ENCODE data around the gene ITPR3. TPM values are rescaled to one million over a fixed set of nuclear protein-coding genes. Genes with fewer than 3 reads are reported as not detected.
A peak's percentile ranks its signal among the peaks of the same experiment; 100 is the strongest.

ITPR3 gene
- total and polyA plus RNA-seq, 2 of the 13 experiments (the other 11 are each of a cell fraction or from before 2014, with no cell fraction given) = 3.8 to 21.4 TPM

GRCh38 chr6:33589392-33589730 lies 31.8 kb upstream of the ITPR3 start:
- Histone ChIP-seq H3K27ac (ENCODE audit: extremely low read length, insufficient read depth, low read length) (no peak overlapping the region), H3K9ac (ENCODE audit: insufficient read depth, low read depth, low read length) (no peak overlapping the region), H3K79me2 (ENCODE audit: insufficient read depth, low read length) (no peaks in the 10 kb centered on the region), H2AFZ (ENCODE audit: low read length) (no peak overlapping the region), H3K27me3 (ENCODE audit: control insufficient read depth in 1 of 2, insufficient read depth in 2 of 2, low read length in 2 of 2) (0 out of 5 replicates have a peak, but pooled peaks cover 0 to 3% of the 10 kb centered on the region in 2 experiments), H3K36me3 (replicated peaks in 1 of 2; ENCODE audit: control insufficient read depth in 1 of 2, insufficient read depth in 2 of 2, low read length in 2 of 2) (no peaks in the 10 kb centered on the region), H3K4me1 (ENCODE audit: insufficient read depth, low read length) (peaks cover 55% of the 10 kb centered on the region), H3K4me3 (replicated peaks in 1 of 3; ENCODE audit: insufficient read depth in 1 of 3, low read depth in 2 of 3, low read length in 3 of 3) (peak overlapping the region in 1 of 3 experiments; percentile 72; a peak in 1 of 6 replicates), H3K9me3 (ENCODE audit: low read length) (no peaks in the 10 kb centered on the region), H4K20me1 (ENCODE audit: insufficient read depth, low read length) (no peaks in the 10 kb centered on the region), H3K4me2 (ENCODE audit: low read depth, low read length) (peak overlapping the region; percentile 94)
- intact Hi-C loops (cut with micrococcal nuclease; ENCODE audit: unreplicated experiment) = loop anchor here (2.0 kb wide), 1 partner anchor 155 kb away; no protein-coding TSS in a partner anchor
- BruUV-seq (replicated peaks) = no TSS peak
- DNase-seq (ENCODE audit: low spot score) (no peak), ATAC-seq (no peak), FAIRE-seq (no peak)
- ChIA-PET POLR2A (interaction anchor here (0.8 to 3.9 kb wide), 13 partner anchors 9 to 172 kb away, joined by 3 to 37 read pairs (median 13); partner anchors contain the start of genes BAK1, ITPR3 and UQCC2), CTCF (ENCODE audit: low intra/inter-chr PET ratio, low total read pairs) (interaction anchor here (1.0 to 4.1 kb wide), 5 partner anchors 18 to 111 kb away, joined by 6 to 72 read pairs (median 23); no protein-coding TSS in a partner anchor)
- in situ Hi-C loops (cut with HindIII; ENCODE audit: extremely low pct_ligation_motif_present, low pct_unique_long_range_greater_than_20kb) = loop anchor here (5.0 kb wide), 3 partner anchors 33 to 113 kb away; partner anchors contain the start of gene ITPR3
- no CpG with 5 or more reads among the region's 4 CpGs for WGBS (ENCODE audit: low lambda C conversion rate)
- TF ChIP-seq HIC2 (CRISPR knock-in tag; IDR thresholded peaks at IDR 0.05; ENCODE audit: low read depth) (peak; percentile 33; the same call in 1 of the 2 replicates), ZNF274 (CRISPR knock-in tag; IDR thresholded peaks at IDR 0.05) (peak; percentile 17), ZNF614 (CRISPR knock-in tag; IDR thresholded peaks at IDR 0.05; ENCODE audit: borderline replicate concordance) (no peak), TBX2 (CRISPR knock-in tag; IDR thresholded peaks at IDR 0.05; ENCODE audit: borderline replicate concordance) (no peak), NONO (IDR thresholded peaks at IDR 0.05) (no peak), NONO (CRISPR knock-in tag; conservative IDR thresholded peaks at IDR 0.05) (0 out of 2 replicates have a peak, but pooled peaks have one; percentile 3), ZBTB33 (CRISPR knock-in tag; IDR thresholded peaks at IDR 0.05) (0 out of 2 replicates have a peak, but pooled peaks have one; percentile 5), ZIK1 (CRISPR knock-in tag; IDR thresholded peaks at IDR 0.05; ENCODE audit: borderline replicate concordance, low read depth) (no peak), PRPF4 (IDR thresholded peaks at IDR 0.05; ENCODE audit: low read depth, low read length, poor library complexity, severe bottlenecking) (no peak), MEIS2 (CRISPR knock-in tag; IDR thresholded peaks at IDR 0.05) (no peak), HES4 (CRISPR knock-in tag; IDR thresholded peaks at IDR 0.05; ENCODE audit: borderline replicate concordance) (no peak), AGO1 (IDR thresholded peaks at IDR 0.05; ENCODE audit: low read depth, low read length, poor library complexity, severe bottlenecking) (peak; percentile 13), IRX3 (CRISPR knock-in tag; IDR thresholded peaks at IDR 0.05; ENCODE audit: borderline replicate concordance, low read depth) (no peak), ZBTB26 (CRISPR knock-in tag; IDR thresholded peaks at IDR 0.05; ENCODE audit: borderline replicate concordance) (no peak), HOXA9 (CRISPR knock-in tag; IDR thresholded peaks at IDR 0.05; ENCODE audit: borderline replicate concordance) (no peak), ZNF282 (IDR thresholded peaks at IDR 0.05; ENCODE audit: partially characterized antibody) (no peak), ZNF670 (CRISPR knock-in tag; IDR thresholded peaks at IDR 0.05; ENCODE audit: borderline replicate concordance) (no peak), IRF9 (CRISPR knock-in tag; IDR thresholded peaks at IDR 0.05; ENCODE audit: borderline replicate concordance) (peak; percentile 38; the same call in 1 of the 2 replicates)

Measured in HepG2 (cell line).